Measurements from ENCODE around the gene KRTAP4-9.
"Not testable (repeated sequence)": the region's sequence is repeated elsewhere in the genome, so short reads cannot be mapped to it uniquely, and the experiment has no call there.

DNA sequence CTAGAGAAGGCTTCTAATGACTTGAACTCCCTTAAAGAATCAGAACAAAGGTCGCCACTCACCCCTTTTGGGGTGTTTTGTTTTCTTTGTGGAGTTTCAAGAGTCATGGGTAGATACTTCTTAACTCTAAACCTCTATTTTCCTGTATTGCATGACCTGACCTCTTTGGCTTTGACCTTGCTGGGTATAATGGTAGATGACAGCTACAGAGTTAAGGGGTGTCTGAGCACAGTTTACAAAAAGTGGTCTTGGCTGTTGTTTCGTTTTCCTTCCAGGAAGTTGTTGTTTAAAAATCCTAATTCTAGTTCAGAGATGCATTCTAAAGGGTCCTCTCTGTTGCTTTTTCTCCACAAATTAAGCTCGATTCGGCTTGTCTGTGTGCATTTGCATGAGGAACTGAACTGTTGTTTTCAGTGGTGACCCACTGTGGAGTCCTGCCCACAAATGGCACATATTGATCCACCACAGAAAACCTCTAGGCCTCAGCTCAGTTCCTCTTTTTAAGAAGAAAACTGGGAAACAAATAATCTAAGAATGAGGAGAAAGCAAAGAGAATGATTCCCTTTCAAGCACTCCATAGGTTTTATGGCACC is 16.3 kb upstream of the KRTAP4-9 start:
- TF ChIP-seq ZNF274 (IDR thresholded peaks at IDR 0.05; ENCODE audit: low read depth, low read length); YY1 (IDR thresholded peaks at IDR 0.05; ENCODE audit: insufficient read depth, insufficient read length); SUZ12 (IDR thresholded peaks at IDR 0.05; ENCODE audit: extremely low read depth, insufficient read depth, insufficient read length): not testable (repeated sequence)

Data from NT2/D1 (cell line).